Measurements from ENCODE around the gene PAPPA2. TPM values are rescaled to one million over a fixed set of nuclear protein-coding genes. Genes with fewer than 3 reads are reported as not detected.

Gene PAPPA2
- total and polyA plus RNA-seq, 2 donors (not counting 1 experiment from before 2014, with no cell fraction given): 0.24 to 4.1 TPM

GRCh38 chr1:176858433-176858916 is 395.5 kb downstream of the PAPPA2 start:
- no peak for TF ChIP-seq EZH2 (IDR thresholded peaks at IDR 0.05; ENCODE audit: low read length, missing control alignments)
- no peak for TF ChIP-seq CTCF (conservative IDR thresholded peaks at IDR 0.05 in 1 of 2, IDR thresholded peaks at IDR 0.05 in 1 of 2; ENCODE audit: low read depth in 1 of 2, low read length in 2 of 2)
- Histone ChIP-seq H2AFZ (ENCODE audit: low read length) (no peak overlapping the region), H3K27me3 (ENCODE audit: control insufficient read depth, insufficient read depth, low read length) (no peaks in the 10 kb centered on the region), H3K4me1 (ENCODE audit: control insufficient read depth, extremely low read depth, insufficient read depth, low read length) (no peaks in the 10 kb centered on the region), H4K20me1 (ENCODE audit: control insufficient read depth, extremely low read depth, insufficient read depth, low read length) (no peaks in the 10 kb centered on the region), H3K79me2 (ENCODE audit: control insufficient read depth, insufficient read depth, low read length) (no peaks in the 10 kb centered on the region), H3K9ac (ENCODE audit: insufficient read depth, low read length) (no peak overlapping the region), H3K4me3 (replicated peaks in 1 of 4; ENCODE audit: control extremely low read depth in 1 of 4, insufficient read depth in 1 of 4, low read depth in 3 of 4, low read length in 4 of 4) (no peak overlapping the region), H3K4me2 (ENCODE audit: extremely low read depth, insufficient read depth, low read length) (no peak overlapping the region), H3K27ac (ENCODE audit: insufficient read depth, low read length) (no peak overlapping the region), H3K9me3 (ENCODE audit: control insufficient read depth, insufficient read depth, low read depth, low read length) (no peaks in the 10 kb centered on the region), H3K36me3 (ENCODE audit: control insufficient read depth, insufficient read depth, low read length) (no peaks in the 10 kb centered on the region)
- no peak for DNase-seq (ENCODE audit: low read depth in 2 of 2)

GRCh38 chr1:176863613-176864012 is 400.6 kb downstream of the PAPPA2 start:
- H3K79me2 ChIP-seq (ENCODE audit: control insufficient read depth, insufficient read depth, low read length): no peaks in the 10 kb centered on the region
- H3K36me3 ChIP-seq (ENCODE audit: control insufficient read depth, insufficient read depth, low read length): no peaks in the 10 kb centered on the region
- H3K27me3 ChIP-seq (ENCODE audit: control insufficient read depth, insufficient read depth, low read length): no peaks in the 10 kb centered on the region
- no peaks in the 10 kb centered on the region for H3K4me1 ChIP-seq (ENCODE audit: control insufficient read depth, extremely low read depth, insufficient read depth, low read length)
- no peak overlapping the region for H3K27ac ChIP-seq (ENCODE audit: insufficient read depth, low read length)
- no peak overlapping the region for H2AFZ ChIP-seq (ENCODE audit: low read length)
- no peak for DNase-seq (ENCODE audit: low read depth in 2 of 2)
- no peaks in the 10 kb centered on the region for H4K20me1 ChIP-seq (ENCODE audit: control insufficient read depth, extremely low read depth, insufficient read depth, low read length)
- H3K4me3 ChIP-seq (replicated peaks in 1 of 4; ENCODE audit: control extremely low read depth in 1 of 4, insufficient read depth in 1 of 4, low read depth in 3 of 4, low read length in 4 of 4): no peak overlapping the region
- no peaks in the 10 kb centered on the region for H3K9me3 ChIP-seq (ENCODE audit: control insufficient read depth, insufficient read depth, low read depth, low read length)
- H3K4me2 ChIP-seq (ENCODE audit: extremely low read depth, insufficient read depth, low read length): no peak overlapping the region
- TF ChIP-seq EZH2 (IDR thresholded peaks at IDR 0.05; ENCODE audit: low read length, missing control alignments): no peak
- no peak for TF ChIP-seq CTCF (conservative IDR thresholded peaks at IDR 0.05 in 1 of 2, IDR thresholded peaks at IDR 0.05 in 1 of 2; ENCODE audit: low read depth in 1 of 2, low read length in 2 of 2)
- H3K9ac ChIP-seq (ENCODE audit: insufficient read depth, low read length): no peak overlapping the region

- no peaks in the 10 kb centered on the region for H3K4me1 ChIP-seq (ENCODE audit: control insufficient read depth, extremely low read depth, insufficient read depth, low read length)
- H3K27me3 ChIP-seq (ENCODE audit: control insufficient read depth, insufficient read depth, low read length): no peaks in the 10 kb centered on the region
- H3K4me2 ChIP-seq (ENCODE audit: extremely low read depth, insufficient read depth, low read length): no peak overlapping the region
- H3K79me2 ChIP-seq (ENCODE audit: control insufficient read depth, insufficient read depth, low read length): no peaks in the 10 kb centered on the region
- no peak overlapping the region for H3K4me3 ChIP-seq (replicated peaks in 1 of 4; ENCODE audit: control extremely low read depth in 1 of 4, insufficient read depth in 1 of 4, low read depth in 3 of 4, low read length in 4 of 4)
- H3K27ac ChIP-seq (ENCODE audit: insufficient read depth, low read length): no peak overlapping the region
- H3K9ac ChIP-seq (ENCODE audit: insufficient read depth, low read length): no peak overlapping the region
- H3K9me3 ChIP-seq (ENCODE audit: control insufficient read depth, insufficient read depth, low read depth, low read length): no peaks in the 10 kb centered on the region
- H2AFZ ChIP-seq (ENCODE audit: low read length): no peak overlapping the region
- DNase-seq (ENCODE audit: low read depth in 2 of 2): no peak
- no peaks in the 10 kb centered on the region for H3K36me3 ChIP-seq (ENCODE audit: control insufficient read depth, insufficient read depth, low read length)
- no peaks in the 10 kb centered on the region for H4K20me1 ChIP-seq (ENCODE audit: control insufficient read depth, extremely low read depth, insufficient read depth, low read length)
- no peak for TF ChIP-seq CTCF (conservative IDR thresholded peaks at IDR 0.05 in 1 of 2, IDR thresholded peaks at IDR 0.05 in 1 of 2; ENCODE audit: low read depth in 1 of 2, low read length in 2 of 2)
- no peak for TF ChIP-seq EZH2 (IDR thresholded peaks at IDR 0.05; ENCODE audit: low read length, missing control alignments)
These were observed 401.2 kb downstream of the PAPPA2 start for GRCh38 chr1:176864211-176864610.

Measured in fibroblast of lung (primary cell).